OCI-LY3 (cell line): ENCODE data around the gene SIL1.

Experiments used
- CTCF ChIP-seq: fragments of 200-600, 300-600 bp; sonication (generic); IDR thresholded peaks from 2 replicates; pipeline ENCODE4 v1.5.1; 2014; ENCODE audit warnings: antibody characterized with exemption, low read length, low read depth
- EZH2phosphoT487 ChIP-seq: fragments of 200-600 bp; shearing (Covaris generic); IDR thresholded peaks from 2 replicates; pipeline ENCODE4 v1.6.1; 2018; ENCODE audit warnings: antibody characterized with exemption, mixed run types, low read depth

GRCh38 chr5:139131062-139131461 is 67.1 kb downstream of the SIL1 start:
- no peak for TF ChIP-seq CTCF
- no peak for TF ChIP-seq EZH2phosphoT487
